MCF 10A (cell line): ENCODE measurements around the gene DHX30. TPM values are rescaled to one million over a fixed set of nuclear protein-coding genes. Genes with fewer than 3 reads are reported as not detected.
A peak's percentile ranks its signal among the peaks of the same experiment; 100 is the strongest.

Source experiments
- BruUV-seq: library from RNA; stranded (reverse); fragments of 400-500 nt; replicated peaks from 2 replicates; lab custom pipeline; 2021; lab: Mats Ljungman, UMichigan
- CTCF ChIA-PET: fragments of 300-600 bp; sonication (Branson Sonifier 250); formaldehyde crosslinking; extraction: SDS; loops from one replicate; lab custom pipeline; 2021; ENCODE audit warnings: antibody characterized with exemption, inconsistent platforms; lab: Yijun Ruan, JAX
- POLR2A ChIA-PET: fragments of 300-600, 350-650 bp; sonication (Branson Sonifier 250); formaldehyde crosslinking; extraction: SDS; loops from one replicate; lab custom pipeline; 2020; ENCODE audit warnings: antibody characterized with exemption, inconsistent platforms; lab: Yijun Ruan, JAX
- DNase-seq: peaks from one replicate; pipeline ENCODE4 v3.0.0-alpha.2; 2018; ENCODE audit not compliant: unreplicated experiment
- H3K27ac Mint-ChIP-seq: one replicate; pipeline ENCODE4 v1.8.0; 2022; ENCODE audit warnings: mild to moderate bottlenecking, low read depth, mixed read lengths; ENCODE audit not compliant: unreplicated experiment
- H3K27me3 Mint-ChIP-seq: one replicate; pipeline ENCODE4 v1.8.0; 2022; ENCODE audit warnings: mixed read lengths; ENCODE audit not compliant: insufficient read depth, unreplicated experiment
- H3K36me3 Mint-ChIP-seq: one replicate; pipeline ENCODE4 v1.8.0; 2022; ENCODE audit warnings: mild to moderate bottlenecking, moderate library complexity, mixed read lengths; ENCODE audit not compliant: insufficient read depth, unreplicated experiment
- H3K4me1 Mint-ChIP-seq: one replicate; pipeline ENCODE4 v1.8.0; 2022; ENCODE audit warnings: mixed read lengths; ENCODE audit not compliant: insufficient read depth, unreplicated experiment
- H3K4me3 Mint-ChIP-seq: one replicate; pipeline ENCODE4 v1.8.0; 2022; ENCODE audit warnings: mild to moderate bottlenecking, moderate library complexity, mixed read lengths; ENCODE audit not compliant: unreplicated experiment
- H3K9me3 Mint-ChIP-seq: one replicate; pipeline ENCODE4 v1.8.0; 2022; ENCODE audit warnings: mixed read lengths; ENCODE audit not compliant: unreplicated experiment
- intact Hi-C: fragments of 100-400 bp; cut with micrococcal nuclease; formaldehyde crosslinking; loops from 2 replicates; pipeline ENCODE4 v1.14.1; 2022
- total RNA-seq: library from RNA; stranded (reverse); gene quantifications from 2 replicates; pipeline ENCODE4 v1.2.3, GENCODE V29; 2022
- TF ChIP-seq, protein P1 (sequence below): fragments of 200-600 bp; IDR thresholded peaks from one replicate; pipeline ENCODE4 v1.8.0; 2022; ENCODE audit warnings: antibody characterized with exemption, mild to moderate bottlenecking; ENCODE audit not compliant: unreplicated experiment

Gene DHX30
- total RNA-seq, 1 experiment from 2014 or later = 86.2 TPM

DNA sequence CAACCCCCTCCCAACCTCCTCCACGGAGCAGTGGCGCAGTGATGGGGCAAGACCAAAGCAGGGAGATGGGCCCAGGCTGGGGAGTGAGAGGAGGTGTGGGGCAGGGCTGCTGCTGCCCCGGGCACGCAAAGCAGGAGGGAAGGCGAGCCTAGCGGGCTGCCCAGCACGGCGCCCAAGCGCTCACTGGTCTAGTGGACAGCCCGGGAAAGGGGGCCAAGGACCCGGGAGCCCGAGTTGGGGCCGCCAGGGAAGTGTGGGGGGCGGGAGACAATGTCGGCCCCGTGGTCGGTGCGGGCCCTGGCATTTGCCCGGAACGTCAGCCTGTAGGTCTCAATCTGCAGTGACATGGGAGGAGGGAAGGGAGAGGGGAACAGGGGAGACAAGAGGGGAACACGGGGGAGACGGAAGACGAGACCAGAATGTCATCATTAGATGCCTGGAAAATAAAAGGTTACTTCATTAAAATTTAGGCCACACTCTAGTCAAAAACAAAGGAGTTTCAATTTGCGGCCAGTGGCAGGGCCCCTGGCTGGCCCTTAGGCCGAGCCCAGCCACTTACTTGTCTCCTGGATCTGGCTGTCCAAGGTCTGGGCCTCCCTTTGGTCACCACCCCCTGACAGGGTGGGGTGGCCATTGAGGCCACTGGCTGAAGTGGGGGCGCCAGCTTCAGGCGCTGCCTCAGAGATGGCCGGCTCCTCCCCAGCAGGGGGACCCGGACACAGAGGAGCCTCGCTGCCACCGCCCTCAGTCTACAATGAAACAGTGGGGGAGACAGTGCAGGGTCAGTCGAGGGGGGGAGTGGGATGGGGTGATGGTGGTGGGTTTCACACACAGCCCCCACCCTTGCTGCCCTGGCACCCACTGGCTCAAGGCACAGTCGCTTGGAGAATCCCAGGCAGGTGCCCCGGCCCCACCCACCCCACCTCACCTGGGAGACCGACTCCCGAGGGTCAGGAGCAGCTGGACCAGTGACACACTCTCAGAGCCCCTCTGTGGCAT lies 50.0 kb downstream of the DHX30 start:
- POLR2A ChIA-PET = interaction anchor here (0.9 kb wide), 1 partner anchor 393 kb away, joined by 3 read pairs; no protein-coding TSS in a partner anchor
- CTCF ChIA-PET = interaction anchor here (0.6 kb wide), 1 partner anchor 15 kb away, joined by 3 read pairs; no protein-coding TSS in a partner anchor
- no TSS peak for BruUV-seq
- no peak for DNase-seq
- no peaks in the 10 kb centered on the region for H3K27me3 Mint-ChIP-seq
- no peak overlapping the region for H3K4me3 Mint-ChIP-seq
- no peaks in the 10 kb centered on the region for H3K9me3 Mint-ChIP-seq
- intact Hi-C loops = loop anchor here (5.0 kb wide), 1 partner anchor 299 kb away; no protein-coding TSS in a partner anchor
- H3K36me3 Mint-ChIP-seq = peaks cover 74% of the 10 kb centered on the region
- TF ChIP-seq, protein P1, sequence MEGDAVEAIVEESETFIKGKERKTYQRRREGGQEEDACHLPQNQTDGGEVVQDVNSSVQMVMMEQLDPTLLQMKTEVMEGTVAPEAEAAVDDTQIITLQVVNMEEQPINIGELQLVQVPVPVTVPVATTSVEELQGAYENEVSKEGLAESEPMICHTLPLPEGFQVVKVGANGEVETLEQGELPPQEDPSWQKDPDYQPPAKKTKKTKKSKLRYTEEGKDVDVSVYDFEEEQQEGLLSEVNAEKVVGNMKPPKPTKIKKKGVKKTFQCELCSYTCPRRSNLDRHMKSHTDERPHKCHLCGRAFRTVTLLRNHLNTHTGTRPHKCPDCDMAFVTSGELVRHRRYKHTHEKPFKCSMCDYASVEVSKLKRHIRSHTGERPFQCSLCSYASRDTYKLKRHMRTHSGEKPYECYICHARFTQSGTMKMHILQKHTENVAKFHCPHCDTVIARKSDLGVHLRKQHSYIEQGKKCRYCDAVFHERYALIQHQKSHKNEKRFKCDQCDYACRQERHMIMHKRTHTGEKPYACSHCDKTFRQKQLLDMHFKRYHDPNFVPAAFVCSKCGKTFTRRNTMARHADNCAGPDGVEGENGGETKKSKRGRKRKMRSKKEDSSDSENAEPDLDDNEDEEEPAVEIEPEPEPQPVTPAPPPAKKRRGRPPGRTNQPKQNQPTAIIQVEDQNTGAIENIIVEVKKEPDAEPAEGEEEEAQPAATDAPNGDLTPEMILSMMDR = no peak
- no peaks in the 10 kb centered on the region for H3K4me1 Mint-ChIP-seq
- H3K27ac Mint-ChIP-seq = peak overlapping the region; percentile 51

DNA sequence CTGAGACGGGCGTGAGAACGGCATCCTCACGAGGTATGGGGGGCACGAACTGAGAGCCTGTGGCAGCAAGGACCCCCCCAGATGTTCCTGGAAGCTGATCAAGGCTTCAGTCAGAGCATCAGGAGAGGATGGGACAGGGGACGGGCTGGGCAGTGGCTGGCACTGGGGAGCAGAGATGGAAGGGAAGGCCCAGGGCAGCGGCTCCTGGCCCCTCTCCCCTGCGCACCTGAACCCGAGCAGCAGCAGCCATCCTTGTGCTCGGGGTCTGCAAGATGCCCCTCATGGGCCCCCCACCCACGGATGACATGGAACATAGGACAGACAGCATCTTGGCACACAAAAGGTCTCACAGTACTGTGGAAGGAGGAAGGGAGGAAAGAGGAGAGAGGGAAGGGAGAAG lies 51.3 kb downstream of the DHX30 start:
- BruUV-seq = no TSS peak
- Mint-ChIP-seq H3K4me3 (no peak overlapping the region), H3K9me3 (no peaks in the 10 kb centered on the region), H3K36me3 (peaks cover 81% of the 10 kb centered on the region), H3K27me3 (no peaks in the 10 kb centered on the region), H3K27ac (peak overlapping the region; percentile 7), H3K4me1 (no peaks in the 10 kb centered on the region)
- ChIA-PET CTCF (interaction anchor here (1.1 kb wide), 1 partner anchor 297 kb away, joined by 3 read pairs; no protein-coding TSS in a partner anchor), POLR2A (interaction anchor here (0.6 kb wide), 1 partner anchor 267 kb away, joined by 5 read pairs; no protein-coding TSS in a partner anchor)
- DNase-seq = no peak
- intact Hi-C loops = loop anchor here (5.0 kb wide), 1 partner anchor 298 kb away; no protein-coding TSS in a partner anchor
- TF ChIP-seq, protein P1 = no peak

DNA sequence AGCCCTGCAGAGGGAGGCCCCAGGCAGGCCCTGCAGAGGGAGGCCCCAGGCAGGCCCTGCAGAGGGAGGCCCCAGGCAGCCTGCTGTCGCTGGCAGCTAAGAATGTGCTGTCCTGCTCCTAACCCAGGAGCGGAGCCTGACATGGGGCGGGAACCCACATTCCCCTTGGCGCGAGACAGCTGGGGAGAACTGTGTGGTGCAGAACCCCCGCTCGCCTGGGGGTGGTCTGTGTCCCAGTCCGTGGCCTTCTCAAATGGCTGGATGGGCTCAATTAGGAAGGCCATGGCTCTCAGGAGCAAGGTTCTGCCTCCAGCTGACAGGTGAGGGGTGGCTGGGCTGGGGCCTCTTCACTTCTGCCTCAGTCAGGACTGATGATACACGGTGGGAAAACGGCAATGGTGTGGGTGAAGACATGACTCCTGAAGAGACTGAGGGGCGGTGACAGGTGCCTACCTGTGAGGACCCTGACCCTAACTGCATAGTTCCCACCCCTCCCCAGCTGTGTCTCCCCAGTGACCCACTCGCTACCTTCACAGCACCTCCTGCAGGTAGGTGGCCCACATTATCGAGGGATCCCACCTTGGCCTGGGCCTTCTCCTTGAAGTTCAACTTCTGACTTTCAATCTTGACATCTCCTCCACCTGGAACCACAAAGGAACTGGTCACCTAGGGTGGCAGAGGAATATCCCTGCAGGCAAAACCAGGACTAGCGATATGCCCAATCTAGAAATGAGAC lies 52.0 kb downstream of the DHX30 start:
- Mint-ChIP-seq H3K4me3 (no peak overlapping the region), H3K27ac (peak overlapping the region; percentile 7), H3K9me3 (no peaks in the 10 kb centered on the region), H3K36me3 (peaks cover 81% of the 10 kb centered on the region), H3K27me3 (no peaks in the 10 kb centered on the region), H3K4me1 (no peaks in the 10 kb centered on the region)
- ChIA-PET CTCF (interaction anchor here (1.1 kb wide), 1 partner anchor 296 kb away, joined by 3 read pairs; no protein-coding TSS in a partner anchor), POLR2A (no interaction called here)
- BruUV-seq = no TSS peak
- no peak for DNase-seq
- intact Hi-C loops = loop anchor here (5.0 kb wide), 1 partner anchor 297 kb away; no protein-coding TSS in a partner anchor
- TF ChIP-seq, protein P1 = no peak
